Glomerular endothelial cell (primary cell): ENCODE results near the gene TMEM134. TPM values are rescaled to one million over a fixed set of nuclear protein-coding genes. Genes with fewer than 3 reads are reported as not detected.
"Not testable (repeated sequence)": the region's sequence is repeated elsewhere in the genome, so short reads cannot be mapped to it uniquely, and the experiment has no call there.

ENCODE experiments used
- DNase-seq: peaks from one replicate; pipeline ENCODE4 v3.0.0-alpha.2; 2011; ENCODE audit warnings: low read depth, low spot score; ENCODE audit errors: extremely low read depth
- total RNA-seq: library from RNA; depleted of rRNA; stranded (reverse); fragments of >200 nt; gene quantifications from 2 replicates; pipeline ENCODE4 v1.2.3, GENCODE V29; 2015

The TMEM134 gene
- total RNA-seq, 1 donor from 2014 or later: 88.6 TPM

GRCh38 chr11:67428052-67429001, 40.7 kb downstream of the TMEM134 start, which contains the start of gene RPS6KB2:
TSS of gene RPS6KB2 (plus strand) at chr11:67428494. CDS start at chr11:67428546, 52 bp downstream.
- peak; percentile 80 for DNase-seq

GRCh38 chr11:67427364-67427859, 41.6 kb downstream of the TMEM134 start:
- not testable (repeated sequence) for DNase-seq

- DNase-seq: no peak
Observed at GRCh38 chr11:67423891-67424613, 45.0 kb downstream of the TMEM134 start.

GRCh38 chr11:67423466-67423865, 45.6 kb downstream of the TMEM134 start:
- DNase-seq: no peak

GRCh38 chr11:67422891-67423290, 46.2 kb downstream of the TMEM134 start:
- DNase-seq: no peak

- no peak for DNase-seq
Observed at GRCh38 chr11:67421430-67422031, 47.5 kb downstream of the TMEM134 start.

- no peak for DNase-seq
Observed at GRCh38 chr11:67420646-67421429, 48.2 kb downstream of the TMEM134 start.

- no peak for DNase-seq
Observed at GRCh38 chr11:67420147-67420645, 48.9 kb downstream of the TMEM134 start.

- no peak for DNase-seq
Observed at GRCh38 chr11:67419325-67420049, 49.6 kb downstream of the TMEM134 start.

- no peak for DNase-seq
Observed at GRCh38 chr11:67418476-67419281, 50.4 kb downstream of the TMEM134 start.

GRCh38 chr11:67417425-67417824, 51.6 kb downstream of the TMEM134 start:
- no peak for DNase-seq

GRCh38 chr11:67416416-67417335, 52.4 kb downstream of the TMEM134 start:
- no peak for DNase-seq

GRCh38 chr11:67415501-67416304, 53.3 kb downstream of the TMEM134 start, which contains the start of gene CARNS1:
TSS of gene CARNS1 (plus strand) at chr11:67415678. CDS start at chr11:67416200, 522 bp downstream.
- DNase-seq: no peak

- DNase-seq: no peak
Observed at GRCh38 chr11:67413266-67413849, 55.7 kb downstream of the TMEM134 start.

GRCh38 chr11:67412495-67413179, 56.4 kb downstream of the TMEM134 start:
- no peak for DNase-seq

- DNase-seq: no peak
Observed at GRCh38 chr11:67411785-67412152, 57.3 kb downstream of the TMEM134 start.
